Endothelial cell of coronary artery (primary cell): ENCODE measurements around the gene HACE1. TPM values are rescaled to one million over a fixed set of nuclear protein-coding genes. Genes with fewer than 3 reads are reported as not detected.

Source experiments
- total RNA-seq: library from RNA; depleted of rRNA; stranded (reverse); fragments of >200 nt; gene quantifications from 2 replicates; pipeline ENCODE4 v1.2.3, GENCODE V29; 2014

HACE1 gene, protein sequence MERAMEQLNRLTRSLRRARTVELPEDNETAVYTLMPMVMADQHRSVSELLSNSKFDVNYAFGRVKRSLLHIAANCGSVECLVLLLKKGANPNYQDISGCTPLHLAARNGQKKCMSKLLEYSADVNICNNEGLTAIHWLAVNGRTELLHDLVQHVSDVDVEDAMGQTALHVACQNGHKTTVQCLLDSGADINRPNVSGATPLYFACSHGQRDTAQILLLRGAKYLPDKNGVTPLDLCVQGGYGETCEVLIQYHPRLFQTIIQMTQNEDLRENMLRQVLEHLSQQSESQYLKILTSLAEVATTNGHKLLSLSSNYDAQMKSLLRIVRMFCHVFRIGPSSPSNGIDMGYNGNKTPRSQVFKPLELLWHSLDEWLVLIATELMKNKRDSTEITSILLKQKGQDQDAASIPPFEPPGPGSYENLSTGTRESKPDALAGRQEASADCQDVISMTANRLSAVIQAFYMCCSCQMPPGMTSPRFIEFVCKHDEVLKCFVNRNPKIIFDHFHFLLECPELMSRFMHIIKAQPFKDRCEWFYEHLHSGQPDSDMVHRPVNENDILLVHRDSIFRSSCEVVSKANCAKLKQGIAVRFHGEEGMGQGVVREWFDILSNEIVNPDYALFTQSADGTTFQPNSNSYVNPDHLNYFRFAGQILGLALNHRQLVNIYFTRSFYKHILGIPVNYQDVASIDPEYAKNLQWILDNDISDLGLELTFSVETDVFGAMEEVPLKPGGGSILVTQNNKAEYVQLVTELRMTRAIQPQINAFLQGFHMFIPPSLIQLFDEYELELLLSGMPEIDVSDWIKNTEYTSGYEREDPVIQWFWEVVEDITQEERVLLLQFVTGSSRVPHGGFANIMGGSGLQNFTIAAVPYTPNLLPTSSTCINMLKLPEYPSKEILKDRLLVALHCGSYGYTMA
- total RNA-seq: 12.0 and 15.0 TPM in 2 replicates

DNA sequence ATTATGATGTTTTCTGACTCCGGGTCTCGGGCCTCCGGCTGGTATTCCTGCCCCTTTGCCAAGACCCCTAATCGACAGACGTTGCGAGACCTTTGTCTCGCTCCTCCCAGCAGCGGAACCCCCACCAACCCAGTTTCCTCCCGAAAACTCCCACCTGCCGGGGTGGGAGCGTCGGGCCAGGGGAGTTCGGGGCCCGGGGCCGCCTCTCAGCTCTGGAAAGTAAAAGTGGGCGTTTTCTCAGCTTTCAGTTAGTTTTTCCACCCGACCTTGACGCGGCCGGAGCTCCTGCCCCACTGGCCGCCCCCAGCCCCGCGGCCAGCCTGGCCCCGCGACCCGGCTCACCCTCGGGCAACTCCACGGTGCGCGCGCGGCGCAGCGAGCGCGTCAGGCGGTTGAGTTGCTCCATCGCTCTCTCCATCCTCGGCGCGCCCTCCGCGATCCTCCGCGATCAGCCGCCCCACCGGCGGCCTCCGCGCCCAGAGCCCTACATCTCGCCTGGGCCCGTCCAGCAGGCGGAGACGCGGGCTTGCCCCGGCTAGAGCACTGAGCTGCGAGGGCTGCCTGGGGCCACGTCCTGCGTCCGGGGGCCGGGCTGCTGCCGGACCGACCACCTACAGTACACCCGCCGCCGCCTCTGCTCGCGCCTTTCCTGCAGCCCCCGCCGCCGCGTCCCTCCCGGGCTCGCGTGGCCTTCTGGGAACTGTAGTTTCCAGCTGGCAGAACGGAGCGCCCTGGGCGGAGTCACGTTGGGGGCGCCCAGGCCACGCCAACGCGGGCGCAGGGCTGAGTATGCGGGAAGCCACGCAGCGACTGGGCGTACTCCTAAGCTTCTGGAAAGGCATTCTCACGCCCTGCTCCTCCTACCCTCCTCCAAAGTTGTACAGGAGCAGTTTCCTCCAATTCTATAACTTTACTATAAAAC lies at the start of gene HACE1:
Gene HACE1, minus strand, starts transcription at position 695 of the 922 bp plus-strand sequence. Its CDS starts 277 bp downstream, at position 418.

Other genes with a start within 250 kb of the HACE1 start
- not detected in 2 replicates for gene LIN28B, start 97.2 kb upstream of the HACE1 start, total RNA-seq